LHCN-M2 (cell line): Measurements from ENCODE around the gene HSD17B1. TPM values are rescaled to one million over a fixed set of nuclear protein-coding genes. Genes with fewer than 3 reads are reported as not detected.

Experiments used
- total RNA-seq: library from RNA; depleted of rRNA; stranded (reverse); fragments of >200 nt; gene quantifications from 2 replicates; pipeline ENCODE4 v1.2.3, GENCODE V29; 2014; rRNA removed

HSD17B1 gene
- total RNA-seq, 1 experiment from 2014 or later = 0.34 TPM

Other genes starting within 250 kb of the HSD17B1 start
- 52.9 and 60.3 TPM in 2 replicates for gene STAT3, start 164.5 kb upstream of the HSD17B1 start, total RNA-seq
- 308 and 325 TPM in 2 replicates for gene CAVIN1, start 129.7 kb upstream of the HSD17B1 start, total RNA-seq
- gene ATP6V0A1, start 94.0 kb upstream of the HSD17B1 start, total RNA-seq = 38.2 and 43.8 TPM in 2 replicates
- 94.8 and 97.0 TPM in 2 replicates for gene NAGLU, start 16.7 kb upstream of the HSD17B1 start, total RNA-seq
- gene COASY, start 9.2 kb downstream of the HSD17B1 start, total RNA-seq = 25.8 and 31.7 TPM in 2 replicates
- gene MLX, start 14.2 kb downstream of the HSD17B1 start, total RNA-seq = 43.5 and 50.9 TPM in 2 replicates
- gene PSMC3IP, start 24.8 kb downstream of the HSD17B1 start, total RNA-seq = 23.2 and 32.4 TPM in 2 replicates
- 33.2 and 35.5 TPM in 2 replicates for gene RETREG3, start 56.5 kb downstream of the HSD17B1 start, total RNA-seq
- 144 and 154 TPM in 2 replicates for gene TUBG1, start 56.8 kb downstream of the HSD17B1 start, total RNA-seq
- gene TUBG2, start 106.4 kb downstream of the HSD17B1 start, total RNA-seq = 30.7 and 35.4 TPM in 2 replicates
- gene PLEKHH3, start 124.1 kb downstream of the HSD17B1 start, total RNA-seq = 18.7 and 20.4 TPM in 2 replicates
- gene CCR10, start 128.9 kb downstream of the HSD17B1 start, total RNA-seq = 0.58 and 1.0 TPM in 2 replicates
- 7.1 and 9.0 TPM in 2 replicates for gene CNTNAP1, start 129.6 kb downstream of the HSD17B1 start, total RNA-seq
- 13.3 and 16.2 TPM in 2 replicates for gene EZH1, start 192.1 kb downstream of the HSD17B1 start, total RNA-seq
- gene RAMP2, start 208.3 kb downstream of the HSD17B1 start, total RNA-seq = 0.26 and 0.92 TPM in 2 replicates
- gene VPS25, start 220.5 kb downstream of the HSD17B1 start, total RNA-seq = 67.5 and 71.0 TPM in 2 replicates
- gene WNK4, start 227.7 kb downstream of the HSD17B1 start, total RNA-seq = not detected in 2 replicates
- 77.6 and 84.1 TPM in 2 replicates for gene COA3, start 245.8 kb downstream of the HSD17B1 start, total RNA-seq
- gene CNTD1, start 245.9 kb downstream of the HSD17B1 start, total RNA-seq = 0.13 TPM in 1 of 2 replicates, not detected in the other